Raji (cell line): Measurements from ENCODE around the gene PDGFC.

Experiments
- POLR2A ChIP-seq: IDR thresholded peaks from 2 replicates; pipeline ENCODE4 v1.6.1; 2011; ENCODE audit warnings: low read depth, low read length, control low read depth; ENCODE audit not compliant: insufficient read depth

The PDGFC gene

DNA sequence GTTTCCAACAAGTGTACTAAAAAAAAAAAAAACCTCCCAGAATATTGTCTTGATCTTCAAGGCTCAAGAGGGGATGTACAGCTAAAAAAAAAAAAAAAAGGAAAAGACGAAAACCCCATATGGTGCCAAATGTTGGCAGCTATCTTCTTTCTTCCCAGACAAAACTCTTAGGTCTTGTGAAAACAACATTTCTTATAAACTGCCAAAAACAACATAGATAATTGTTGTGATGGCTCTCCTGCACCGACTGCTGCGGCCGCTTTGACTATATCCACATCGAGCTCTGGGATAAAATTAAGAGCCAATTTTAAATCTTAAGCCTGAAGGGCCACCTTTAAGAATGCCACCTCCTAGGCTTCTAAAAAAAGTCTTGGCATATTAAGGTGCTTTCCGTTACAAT lies 23.5 kb downstream of the PDGFC start:
- TF ChIP-seq POLR2A, result no peak

DNA sequence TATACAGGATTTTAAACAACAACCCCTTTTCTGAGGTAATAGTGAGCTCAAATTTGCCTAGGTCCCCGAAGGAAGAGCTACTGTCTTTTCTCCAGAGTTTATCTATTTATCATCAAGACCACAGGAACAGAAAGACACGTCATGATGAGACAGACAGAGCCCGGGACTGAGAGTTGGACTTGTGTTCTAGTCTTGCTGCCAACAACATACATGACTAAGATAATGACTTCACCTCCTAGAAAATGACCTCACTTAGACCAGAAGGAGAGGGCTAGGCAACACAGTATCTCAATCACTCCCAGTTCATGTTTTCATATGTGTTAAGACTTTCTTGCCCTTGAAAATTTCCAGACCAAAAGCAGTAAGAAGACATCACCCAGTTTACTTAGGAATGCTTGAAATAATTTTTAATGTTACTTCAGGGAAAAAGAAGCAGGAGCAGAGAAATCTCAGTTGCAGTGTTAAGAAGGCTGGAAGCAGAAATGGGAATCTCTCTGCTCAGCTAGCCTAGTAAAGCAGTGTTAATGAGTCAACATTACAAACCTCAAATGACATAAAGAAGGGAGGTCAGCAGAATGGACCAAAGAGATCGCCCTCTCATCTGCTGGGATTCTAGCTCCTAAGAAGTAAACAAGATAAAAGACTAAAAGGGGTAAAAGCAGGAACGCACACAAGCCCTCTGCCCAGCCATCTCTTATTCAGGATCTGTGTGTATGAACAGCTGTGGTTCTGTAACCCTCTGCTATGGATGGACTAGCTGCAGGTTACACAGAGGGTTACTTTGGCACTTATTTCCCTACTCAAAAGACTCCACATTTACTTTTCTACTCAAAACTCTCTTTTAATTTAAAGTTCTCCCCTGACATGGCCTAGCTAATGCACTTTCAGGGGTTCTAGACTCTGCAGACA lies 24.8 kb downstream of the PDGFC start:
- TF ChIP-seq POLR2A, result no peak

DNA sequence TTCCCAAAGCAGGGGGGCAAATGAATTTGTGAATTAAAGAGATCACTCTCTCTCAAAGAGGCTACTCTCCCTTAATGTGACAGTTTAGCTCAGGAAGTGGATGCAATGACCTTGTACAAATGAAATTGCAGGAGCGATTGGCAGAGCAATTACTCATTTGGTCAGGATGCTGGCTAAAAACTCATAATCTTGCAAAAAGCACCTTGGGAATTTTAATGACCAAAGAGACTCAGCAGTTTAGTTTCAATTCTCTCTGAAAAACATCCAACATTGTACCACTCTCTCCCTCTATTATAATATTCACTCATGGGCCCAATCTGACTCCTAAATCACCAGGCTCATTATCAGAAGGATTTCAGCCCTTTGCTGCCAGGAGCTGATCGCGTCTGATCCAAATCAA lies 26.1 kb downstream of the PDGFC start:
- TF ChIP-seq POLR2A, result no peak

DNA sequence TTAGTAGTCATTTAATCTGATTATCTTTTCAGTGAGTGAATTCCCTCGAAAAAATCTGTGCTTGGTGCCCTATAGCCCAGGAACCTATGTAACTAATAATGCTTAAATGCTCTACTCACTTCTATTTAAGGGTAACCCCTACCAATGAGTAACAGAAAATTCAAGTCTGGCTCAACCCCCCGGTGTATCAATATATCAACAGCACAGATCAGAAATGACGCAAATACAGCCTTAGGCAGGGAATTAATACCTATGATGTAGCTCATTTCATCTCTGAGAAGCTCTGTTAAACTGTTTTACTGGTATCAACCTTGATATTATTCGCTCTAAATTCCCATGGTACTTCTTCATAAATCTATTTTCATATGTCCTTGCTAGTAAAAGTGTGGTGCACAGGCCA lies 28.6 kb downstream of the PDGFC start:
- TF ChIP-seq POLR2A, result no peak

DNA sequence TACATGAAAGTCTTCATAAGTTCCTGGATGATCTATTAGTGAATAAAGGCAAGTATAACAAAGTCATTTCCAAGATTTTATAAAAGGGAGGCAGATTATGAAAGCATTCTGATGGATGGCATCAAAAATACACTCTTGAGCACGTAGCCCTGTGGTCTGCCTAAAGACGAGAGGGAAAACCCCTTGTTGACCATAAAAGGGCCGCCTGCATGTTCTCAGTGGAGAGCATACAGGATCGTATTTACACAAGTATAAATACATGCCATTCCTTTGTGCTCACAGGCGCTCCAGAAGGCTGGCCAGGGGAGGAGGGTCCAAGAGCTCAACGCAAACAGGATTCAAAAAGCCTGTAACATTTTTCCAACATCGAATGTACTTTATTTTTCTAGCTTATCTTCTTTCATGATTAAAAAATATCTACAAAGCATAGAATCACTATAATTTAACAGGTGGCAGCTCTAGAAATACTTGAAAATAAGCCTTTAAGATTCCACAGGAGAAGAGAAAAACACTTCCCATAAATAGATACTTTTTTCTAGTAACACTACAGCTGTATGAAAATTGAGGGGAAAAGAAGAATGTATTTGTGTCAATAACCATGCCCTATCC lies 29.6 kb downstream of the PDGFC start:
- TF ChIP-seq POLR2A, result no peak

DNA sequence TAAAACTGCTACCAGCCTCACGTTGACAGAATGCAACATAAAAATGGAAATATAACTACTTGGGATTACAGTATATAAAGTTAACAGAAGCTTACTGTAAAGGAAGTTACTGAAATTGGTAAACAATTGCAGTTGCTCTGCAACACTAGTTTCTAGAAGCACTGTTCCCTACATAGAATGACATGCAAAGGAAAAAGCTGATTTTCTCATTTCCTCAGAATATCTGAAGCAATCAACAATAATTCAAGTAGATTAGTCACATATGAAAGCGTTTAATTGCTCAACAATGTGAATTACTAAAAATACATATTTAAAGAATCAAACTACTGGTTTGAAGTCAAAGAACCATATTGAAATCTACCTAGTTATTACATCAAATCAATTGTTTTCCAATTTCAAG lies 31.8 kb downstream of the PDGFC start:
- TF ChIP-seq POLR2A, result no peak

DNA sequence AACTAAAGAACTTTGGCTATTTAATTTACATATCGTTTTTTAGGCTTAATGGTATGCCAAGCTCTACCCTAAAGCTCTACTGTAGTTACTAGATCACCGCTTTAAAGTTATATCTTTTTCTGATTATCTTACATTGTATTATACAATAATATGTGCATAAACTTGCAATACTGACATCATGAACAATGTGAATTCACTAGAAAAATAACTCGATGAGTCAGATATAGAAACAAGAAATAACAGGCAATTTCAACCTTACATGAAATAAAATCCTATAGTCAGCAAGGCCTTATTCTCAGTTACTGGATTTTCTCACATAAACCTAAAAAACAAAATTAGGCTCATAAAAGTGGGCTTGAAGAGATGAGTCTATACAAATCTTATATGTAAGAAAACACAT lies 32.5 kb downstream of the PDGFC start:
- no peak for TF ChIP-seq POLR2A

DNA sequence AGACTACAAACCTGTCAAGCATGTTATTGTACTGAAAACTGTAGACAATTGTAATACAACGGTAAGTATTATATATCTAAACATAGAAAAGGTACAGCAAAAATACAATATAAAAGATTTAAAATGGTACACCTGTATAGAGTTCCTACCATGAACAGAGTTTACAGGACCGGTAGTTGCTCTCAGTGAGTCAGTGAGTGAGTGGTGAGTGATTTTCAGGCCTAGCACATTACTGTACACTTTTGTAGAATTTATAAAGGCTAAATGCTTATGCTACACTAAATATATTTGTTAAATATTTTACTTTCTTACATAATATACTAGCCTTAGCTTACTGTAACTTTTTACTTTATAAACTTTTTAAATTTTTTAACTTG lies 37.4 kb downstream of the PDGFC start:
- no peak for TF ChIP-seq POLR2A

DNA sequence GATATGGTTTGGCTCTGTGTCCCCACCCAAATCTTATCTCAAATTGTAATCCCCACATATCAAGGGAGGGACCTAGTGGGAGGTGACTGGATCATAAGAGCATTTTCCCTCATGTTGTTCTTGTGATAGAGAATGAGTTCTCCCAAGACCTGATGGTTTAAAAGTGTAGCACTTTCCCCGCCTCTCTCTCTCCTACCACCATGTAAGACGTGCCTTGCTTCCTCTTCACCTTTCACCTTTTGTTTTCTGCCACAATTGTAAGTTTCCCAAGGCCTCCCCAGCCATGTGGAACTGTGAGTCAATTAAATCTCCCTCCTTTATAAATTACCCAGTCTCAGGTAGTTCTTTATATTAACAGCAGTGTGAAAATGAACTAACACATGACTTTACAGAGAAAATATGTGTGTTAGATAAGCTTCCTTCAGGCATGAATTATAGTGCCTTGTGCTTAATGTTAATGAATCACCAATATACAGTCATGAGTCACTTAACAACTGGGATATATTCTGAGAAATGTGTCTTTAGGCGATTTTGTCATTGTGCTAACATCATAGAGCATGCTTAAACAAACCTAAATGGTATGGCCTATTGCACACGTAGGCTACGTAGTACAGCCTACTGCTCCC lies 37.9 kb downstream of the PDGFC start:
- no peak for TF ChIP-seq POLR2A

DNA sequence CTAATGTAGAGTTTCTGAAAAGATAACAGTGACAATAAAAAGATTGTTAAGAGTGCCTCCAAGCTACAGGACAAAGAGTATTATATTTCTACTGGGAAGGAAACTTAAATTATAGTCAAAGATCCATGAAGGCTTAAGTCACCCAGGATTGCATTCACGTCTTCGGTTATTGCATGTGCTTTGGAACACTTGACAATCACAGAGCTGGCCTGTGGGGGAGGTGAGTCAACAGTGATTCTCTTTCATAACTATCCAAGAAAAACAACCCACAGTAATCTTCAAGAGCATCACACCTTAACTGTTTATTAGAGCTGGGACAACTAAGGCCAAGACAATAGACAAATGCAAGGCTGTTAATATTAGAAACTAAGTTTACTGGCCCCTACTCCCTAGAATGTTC lies 40.3 kb downstream of the PDGFC start:
- no peak for TF ChIP-seq POLR2A

DNA sequence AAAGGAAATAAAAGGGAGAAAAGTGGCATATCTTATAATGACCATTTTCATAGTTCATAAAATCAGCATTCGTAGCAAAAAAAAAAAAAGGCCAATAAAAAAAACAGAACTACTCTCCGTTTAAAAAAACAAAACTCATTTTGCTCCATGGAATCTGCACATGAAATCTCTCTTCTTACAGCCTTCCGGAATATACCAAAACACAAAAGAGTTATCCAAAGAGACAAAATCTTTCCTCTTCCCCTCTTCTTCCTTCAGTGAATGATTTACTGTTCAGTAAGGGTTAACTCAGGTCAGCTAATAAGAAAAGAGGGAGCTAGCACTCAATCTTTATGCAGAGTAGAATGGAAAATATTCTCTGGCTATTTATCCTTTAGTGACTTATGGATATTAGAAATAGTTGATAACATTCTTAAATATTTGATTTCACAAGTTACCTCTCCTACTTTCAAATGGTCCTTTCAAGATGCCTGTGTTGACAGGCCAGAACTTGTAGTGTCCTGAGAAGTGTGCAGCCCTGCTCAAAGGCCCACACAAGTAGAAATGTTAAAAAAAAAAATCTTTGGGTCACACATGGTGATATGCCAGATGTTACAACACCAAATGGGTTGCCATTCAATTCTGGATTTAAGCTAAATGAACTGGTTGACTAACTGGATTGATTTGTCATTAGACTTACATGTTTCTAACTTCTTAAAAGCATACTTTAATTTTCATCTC lies 42.1 kb downstream of the PDGFC start:
- TF ChIP-seq POLR2A, result no peak

DNA sequence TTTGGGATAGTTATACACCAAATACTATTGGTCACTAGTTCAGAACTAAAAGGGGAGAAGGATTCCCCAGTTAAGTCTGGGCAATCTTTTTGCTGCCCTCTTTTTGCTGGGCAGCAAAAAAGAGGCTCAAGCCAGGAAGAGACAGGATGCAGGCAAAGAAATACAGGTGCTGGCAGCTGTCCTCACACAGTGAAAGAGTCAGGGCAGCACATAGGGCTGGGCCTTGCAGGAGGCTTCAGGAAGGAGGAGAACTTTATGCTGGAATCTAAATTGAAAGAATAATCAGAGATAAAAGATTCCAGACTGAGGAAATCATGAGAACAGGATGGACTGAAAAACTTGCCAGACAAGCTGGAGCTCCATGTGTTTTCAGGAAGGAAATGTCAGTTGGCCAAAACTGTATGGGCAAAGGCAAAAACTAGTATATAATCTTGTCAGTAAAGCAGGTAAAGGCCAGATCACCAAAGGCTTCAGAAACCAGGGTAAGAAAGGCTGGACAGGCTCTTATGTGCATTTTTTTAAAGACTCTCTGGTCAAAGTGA lies 46.8 kb downstream of the PDGFC start:
- TF ChIP-seq POLR2A, result no peak

DNA sequence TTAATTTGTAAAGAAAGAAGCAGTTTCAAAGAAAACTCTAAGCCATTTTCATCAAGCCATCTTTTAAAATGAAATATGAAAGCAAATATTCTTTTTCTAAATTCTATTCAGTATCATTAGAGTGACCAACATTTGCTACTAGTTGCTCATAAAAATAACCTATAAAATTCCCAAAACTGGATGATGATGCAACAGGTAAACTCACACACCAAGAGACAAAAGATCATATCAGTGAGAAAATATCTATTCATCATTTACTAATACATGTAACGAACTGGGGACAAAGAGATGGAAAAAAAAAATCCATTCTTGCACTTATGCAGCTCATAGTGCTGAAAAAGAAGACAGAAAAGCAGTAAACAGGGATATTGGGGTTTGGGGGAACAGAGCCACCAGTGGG lies 48.1 kb downstream of the PDGFC start:
- no peak for TF ChIP-seq POLR2A

DNA sequence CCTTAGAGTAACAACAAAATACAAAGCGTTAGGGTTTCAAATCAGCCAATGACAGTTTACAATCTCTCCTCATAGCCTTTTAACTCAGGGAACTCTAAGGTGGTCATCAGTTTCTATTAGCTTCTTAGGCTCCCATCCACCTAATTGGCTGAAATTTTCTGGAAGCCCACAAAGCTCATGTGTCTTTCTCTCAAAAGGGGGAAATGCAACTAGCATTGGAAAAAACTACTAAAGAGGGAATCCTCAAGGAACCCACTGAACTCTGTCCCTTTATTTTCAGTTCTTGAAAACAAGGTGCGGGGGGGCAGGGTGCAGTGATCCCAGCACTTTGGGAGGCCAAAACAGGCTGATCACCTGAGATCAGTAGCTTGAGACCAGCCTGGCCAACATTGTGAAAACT lies 56.4 kb downstream of the PDGFC start:
- TF ChIP-seq POLR2A, result no peak

DNA sequence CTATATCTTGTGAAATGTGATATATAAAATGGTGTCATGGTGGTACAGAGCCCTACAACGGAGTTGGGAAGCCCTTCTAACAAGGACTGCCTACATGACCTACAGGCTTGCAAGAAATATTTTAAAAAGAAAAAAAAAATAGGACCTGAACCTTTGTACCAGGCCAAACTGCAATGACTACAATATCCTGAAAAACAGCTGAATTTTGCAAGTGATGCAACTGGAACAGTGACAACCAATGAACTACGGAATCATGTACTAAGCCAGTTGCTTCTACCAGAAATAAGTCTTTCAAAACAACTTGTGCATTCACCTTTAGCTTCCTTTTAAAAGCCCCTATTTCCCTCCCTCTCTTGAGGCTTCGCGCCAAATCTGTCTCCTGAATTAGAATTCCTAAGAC lies 58.4 kb downstream of the PDGFC start:
- no peak for TF ChIP-seq POLR2A
